WTC11 (cell line): ENCODE results near the gene ZNF813. TPM values are rescaled to one million over a fixed set of nuclear protein-coding genes. Genes with fewer than 3 reads are reported as not detected.

ENCODE experiments used
- CREB1 ChIP-seq: sonication (generic); formaldehyde crosslinking; IDR thresholded peaks from 2 replicates; pipeline ENCODE4 v1.8.0; 2023; ENCODE audit warnings: mild to moderate bottlenecking, missing genetic modification reagents
- ESRRA ChIP-seq: sonication (generic); formaldehyde crosslinking; IDR thresholded peaks from 2 replicates; pipeline ENCODE4 v1.8.1; 2022; ENCODE audit warnings: mild to moderate bottlenecking, missing genetic modification reagents, borderline replicate concordance
- FOXK1 ChIP-seq: sonication (generic); formaldehyde crosslinking; IDR thresholded peaks from 2 replicates; pipeline ENCODE4 v1.8.0; 2022; ENCODE audit warnings: mild to moderate bottlenecking, moderate library complexity, missing genetic modification reagents
- GABPB1 ChIP-seq: sonication (generic); formaldehyde crosslinking; IDR thresholded peaks from 2 replicates; pipeline ENCODE4 v1.8.1; 2023; ENCODE audit warnings: mild to moderate bottlenecking, missing genetic modification reagents
- GRHL2 ChIP-seq: fragments of 250-450 bp; sonication (Bioruptor Pico); IDR thresholded peaks from 2 replicates; pipeline ENCODE4 v1.8.0; 2022; ENCODE audit warnings: mild to moderate bottlenecking, moderate library complexity; ENCODE audit not compliant: insufficient replicate concordance, severe bottlenecking
- HMGA2 ChIP-seq: fragments of 250-450 bp; sonication (Bioruptor Pico); IDR thresholded peaks from 2 replicates; pipeline ENCODE4 v1.4.0; 2021; ENCODE audit warnings: mild to moderate bottlenecking, moderate library complexity
- IRF2 ChIP-seq: sonication (generic); formaldehyde crosslinking; IDR thresholded peaks from 2 replicates; pipeline ENCODE4 v1.8.0; 2022; ENCODE audit warnings: low read depth, missing genetic modification reagents, borderline replicate concordance
- JAZF1 ChIP-seq: fragments of 250-450 bp; sonication (Bioruptor Pico); IDR thresholded peaks from 2 replicates; pipeline ENCODE4 v1.9.0; 2021; ENCODE audit warnings: moderate library complexity, mild to moderate bottlenecking, inconsistent platforms
- KAT7 ChIP-seq: sonication (generic); formaldehyde crosslinking; IDR thresholded peaks from 2 replicates; pipeline ENCODE4 v1.8.1; 2023; ENCODE audit warnings: missing genetic modification reagents, mild to moderate bottlenecking, borderline replicate concordance
- MAX ChIP-seq: sonication (generic); formaldehyde crosslinking; IDR thresholded peaks from 2 replicates; pipeline ENCODE4 v1.8.0; 2022; ENCODE audit warnings: mild to moderate bottlenecking, missing genetic modification reagents
- MLX ChIP-seq: sonication (generic); formaldehyde crosslinking; IDR thresholded peaks from 2 replicates; pipeline ENCODE4 v1.8.1; 2023; ENCODE audit warnings: mild to moderate bottlenecking, missing genetic modification reagents, moderate library complexity
- NR1H2 ChIP-seq: sonication (generic); formaldehyde crosslinking; IDR thresholded peaks from 2 replicates; pipeline ENCODE4 v1.9.0; 2021; ENCODE audit warnings: mild to moderate bottlenecking, moderate library complexity, missing genetic modification reagents
- TCF7 ChIP-seq: sonication (generic); formaldehyde crosslinking; IDR thresholded peaks from 2 replicates; pipeline ENCODE4 v1.8.0; 2022; ENCODE audit warnings: mild to moderate bottlenecking, low read depth, missing genetic modification reagents, moderate library complexity
- TP53 ChIP-seq: sonication (generic); formaldehyde crosslinking; IDR thresholded peaks from 2 replicates; pipeline ENCODE4 v1.8.1; 2023; ENCODE audit warnings: mild to moderate bottlenecking, missing genetic modification reagents
- USF1 ChIP-seq: sonication (generic); formaldehyde crosslinking; IDR thresholded peaks from 2 replicates; pipeline ENCODE4 v1.8.0; 2022; ENCODE audit warnings: mild to moderate bottlenecking, missing genetic modification reagents
- ZBTB43 ChIP-seq: sonication (generic); formaldehyde crosslinking; IDR thresholded peaks from 2 replicates; pipeline ENCODE4 v1.8.1; 2023; ENCODE audit warnings: mild to moderate bottlenecking, missing genetic modification reagents
- ZNF138 ChIP-seq: sonication (generic); formaldehyde crosslinking; conservative IDR thresholded peaks from 2 replicates; pipeline ENCODE4 v1.8.1; 2022; ENCODE audit warnings: mild to moderate bottlenecking, moderate library complexity, missing genetic modification reagents
- ZNF232 ChIP-seq: sonication (generic); formaldehyde crosslinking; IDR thresholded peaks from 2 replicates; pipeline ENCODE4 v1.8.0; 2022; ENCODE audit warnings: mild to moderate bottlenecking, missing genetic modification reagents
- ZNF416 ChIP-seq: fragments of 250-450 bp; sonication (Bioruptor Pico); IDR thresholded peaks from 2 replicates; pipeline ENCODE4 v1.9.0; 2021; ENCODE audit warnings: mild to moderate bottlenecking, inconsistent platforms
- ZSCAN18 ChIP-seq: fragments of 250-450 bp; sonication (Bioruptor Pico); IDR thresholded peaks from 2 replicates; pipeline ENCODE4 v2.1.2; 2022; ENCODE audit warnings: mild to moderate bottlenecking, moderate library complexity
- total RNA-seq: library from RNA; stranded (reverse); gene quantifications from 3 replicates; pipeline ENCODE4 v1.2.3, GENCODE V29; 2021
- TF ChIP-seq, protein P1 (sequence below): sonication (generic); formaldehyde crosslinking; IDR thresholded peaks from 2 replicates; pipeline ENCODE4 v1.8.1; 2022; ENCODE audit warnings: low read depth, mild to moderate bottlenecking, moderate library complexity, missing genetic modification reagents, borderline replicate concordance
- TF ChIP-seq, protein P2 (sequence below): sonication (generic); formaldehyde crosslinking; IDR thresholded peaks from 2 replicates; pipeline ENCODE4 v1.8.1; 2022; ENCODE audit warnings: missing genetic modification reagents, borderline replicate concordance
- TF ChIP-seq, protein P3 (sequence below): sonication (generic); formaldehyde crosslinking; IDR thresholded peaks from 2 replicates; pipeline ENCODE4 v1.8.0; 2022; ENCODE audit warnings: mild to moderate bottlenecking, missing genetic modification reagents
- TF ChIP-seq, protein P4 (sequence below): sonication (generic); formaldehyde crosslinking; conservative IDR thresholded peaks from 2 replicates; pipeline ENCODE4 v1.8.1; 2022; ENCODE audit warnings: mild to moderate bottlenecking, missing genetic modification reagents
- TF ChIP-seq, protein P5 (sequence below): sonication (generic); formaldehyde crosslinking; IDR thresholded peaks from 2 replicates; pipeline ENCODE4 v1.8.0; 2022; ENCODE audit warnings: missing genetic modification reagents

Gene ZNF813
- total RNA-seq, 1 experiment from 2014 or later, result 17.5 TPM

GRCh38 chr19:53520547-53521372, 53.2 kb downstream of the ZNF813 start (continued):
- TF ChIP-seq MAX (CRISPR knock-in tag) (peak; percentile 92), TP53 (CRISPR knock-in tag) (peak; percentile 72; the same call in 1 of the 2 replicates), GABPB1 (CRISPR knock-in tag) (no peak), USF1 (CRISPR knock-in tag) (no peak), CREB1 (CRISPR knock-in tag) (no peak), ESRRA (no peak), ZSCAN18 (no peak), TCF7 (CRISPR knock-in tag) (no peak), NR1H2 (no peak), GRHL2 (CRISPR knock-in tag) (no peak), HMGA2 (CRISPR knock-in tag) (no peak), IRF2 (no peak), ZBTB43 (CRISPR knock-in tag) (peak; percentile 87; the same call in 1 of the 2 replicates), ZNF416 (CRISPR knock-in tag) (no peak), ZNF138 (CRISPR knock-in tag) (no peak), KAT7 (no peak), MLX (CRISPR knock-in tag) (no peak), FOXK1 (CRISPR knock-in tag) (peak; percentile 86), JAZF1 (no peak), ZNF232 (CRISPR knock-in tag) (peak; percentile 82; the same call in 1 of the 2 replicates)
- TF ChIP-seq, protein P1, sequence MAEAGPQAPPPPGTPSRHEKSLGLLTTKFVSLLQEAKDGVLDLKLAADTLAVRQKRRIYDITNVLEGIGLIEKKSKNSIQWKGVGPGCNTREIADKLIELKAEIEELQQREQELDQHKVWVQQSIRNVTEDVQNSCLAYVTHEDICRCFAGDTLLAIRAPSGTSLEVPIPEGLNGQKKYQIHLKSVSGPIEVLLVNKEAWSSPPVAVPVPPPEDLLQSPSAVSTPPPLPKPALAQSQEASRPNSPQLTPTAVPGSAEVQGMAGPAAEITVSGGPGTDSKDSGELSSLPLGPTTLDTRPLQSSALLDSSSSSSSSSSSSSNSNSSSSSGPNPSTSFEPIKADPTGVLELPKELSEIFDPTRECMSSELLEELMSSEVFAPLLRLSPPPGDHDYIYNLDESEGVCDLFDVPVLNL (CRISPR knock-in tag), result peak; percentile 97
- TF ChIP-seq, protein P2, sequence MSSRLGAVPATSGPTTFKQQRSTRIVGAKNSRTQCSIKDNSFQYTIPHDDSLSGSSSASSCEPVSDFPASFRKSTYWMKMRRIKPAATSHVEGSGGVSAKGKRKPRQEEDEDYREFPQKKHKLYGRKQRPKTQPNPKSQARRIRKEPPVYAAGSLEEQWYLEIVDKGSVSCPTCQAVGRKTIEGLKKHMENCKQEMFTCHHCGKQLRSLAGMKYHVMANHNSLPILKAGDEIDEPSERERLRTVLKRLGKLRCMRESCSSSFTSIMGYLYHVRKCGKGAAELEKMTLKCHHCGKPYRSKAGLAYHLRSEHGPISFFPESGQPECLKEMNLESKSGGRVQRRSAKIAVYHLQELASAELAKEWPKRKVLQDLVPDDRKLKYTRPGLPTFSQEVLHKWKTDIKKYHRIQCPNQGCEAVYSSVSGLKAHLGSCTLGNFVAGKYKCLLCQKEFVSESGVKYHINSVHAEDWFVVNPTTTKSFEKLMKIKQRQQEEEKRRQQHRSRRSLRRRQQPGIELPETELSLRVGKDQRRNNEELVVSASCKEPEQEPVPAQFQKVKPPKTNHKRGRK (CRISPR knock-in tag), result no peak
- TF ChIP-seq, protein P3, sequence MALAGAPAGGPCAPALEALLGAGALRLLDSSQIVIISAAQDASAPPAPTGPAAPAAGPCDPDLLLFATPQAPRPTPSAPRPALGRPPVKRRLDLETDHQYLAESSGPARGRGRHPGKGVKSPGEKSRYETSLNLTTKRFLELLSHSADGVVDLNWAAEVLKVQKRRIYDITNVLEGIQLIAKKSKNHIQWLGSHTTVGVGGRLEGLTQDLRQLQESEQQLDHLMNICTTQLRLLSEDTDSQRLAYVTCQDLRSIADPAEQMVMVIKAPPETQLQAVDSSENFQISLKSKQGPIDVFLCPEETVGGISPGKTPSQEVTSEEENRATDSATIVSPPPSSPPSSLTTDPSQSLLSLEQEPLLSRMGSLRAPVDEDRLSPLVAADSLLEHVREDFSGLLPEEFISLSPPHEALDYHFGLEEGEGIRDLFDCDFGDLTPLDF, result 0 out of 2 replicates have a peak, but pooled peaks have one; percentile 9
- TF ChIP-seq, protein P4, sequence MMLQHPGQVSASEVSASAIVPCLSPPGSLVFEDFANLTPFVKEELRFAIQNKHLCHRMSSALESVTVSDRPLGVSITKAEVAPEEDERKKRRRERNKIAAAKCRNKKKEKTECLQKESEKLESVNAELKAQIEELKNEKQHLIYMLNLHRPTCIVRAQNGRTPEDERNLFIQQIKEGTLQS, result peak; percentile 56; the same call in 1 of the 2 replicates
- TF ChIP-seq, protein P5, sequence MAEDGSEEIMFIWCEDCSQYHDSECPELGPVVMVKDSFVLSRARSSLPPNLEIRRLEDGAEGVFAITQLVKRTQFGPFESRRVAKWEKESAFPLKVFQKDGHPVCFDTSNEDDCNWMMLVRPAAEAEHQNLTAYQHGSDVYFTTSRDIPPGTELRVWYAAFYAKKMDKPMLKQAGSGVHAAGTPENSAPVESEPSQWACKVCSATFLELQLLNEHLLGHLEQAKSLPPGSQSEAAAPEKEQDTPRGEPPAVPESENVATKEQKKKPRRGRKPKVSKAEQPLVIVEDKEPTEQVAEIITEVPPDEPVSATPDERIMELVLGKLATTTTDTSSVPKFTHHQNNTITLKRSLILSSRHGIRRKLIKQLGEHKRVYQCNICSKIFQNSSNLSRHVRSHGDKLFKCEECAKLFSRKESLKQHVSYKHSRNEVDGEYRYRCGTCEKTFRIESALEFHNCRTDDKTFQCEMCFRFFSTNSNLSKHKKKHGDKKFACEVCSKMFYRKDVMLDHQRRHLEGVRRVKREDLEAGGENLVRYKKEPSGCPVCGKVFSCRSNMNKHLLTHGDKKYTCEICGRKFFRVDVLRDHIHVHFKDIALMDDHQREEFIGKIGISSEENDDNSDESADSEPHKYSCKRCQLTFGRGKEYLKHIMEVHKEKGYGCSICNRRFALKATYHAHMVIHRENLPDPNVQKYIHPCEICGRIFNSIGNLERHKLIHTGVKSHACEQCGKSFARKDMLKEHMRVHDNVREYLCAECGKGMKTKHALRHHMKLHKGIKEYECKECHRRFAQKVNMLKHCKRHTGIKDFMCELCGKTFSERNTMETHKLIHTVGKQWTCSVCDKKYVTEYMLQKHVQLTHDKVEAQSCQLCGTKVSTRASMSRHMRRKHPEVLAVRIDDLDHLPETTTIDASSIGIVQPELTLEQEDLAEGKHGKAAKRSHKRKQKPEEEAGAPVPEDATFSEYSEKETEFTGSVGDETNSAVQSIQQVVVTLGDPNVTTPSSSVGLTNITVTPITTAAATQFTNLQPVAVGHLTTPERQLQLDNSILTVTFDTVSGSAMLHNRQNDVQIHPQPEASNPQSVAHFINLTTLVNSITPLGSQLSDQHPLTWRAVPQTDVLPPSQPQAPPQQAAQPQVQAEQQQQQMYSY, result no peak
